GM23248 (cell line): Measurements from ENCODE around the gene BCL7A.

ENCODE experiments used
- EZH2 ChIP-seq: fragments of 200-600 bp; sonication (generic); IDR thresholded peaks from 2 replicates; pipeline ENCODE4 v1.6.1; 2018; ENCODE audit warnings: antibody characterized with exemption, mild to moderate bottlenecking; ENCODE audit not compliant: insufficient read depth, poor library complexity, severe bottlenecking
- EZH2phosphoT487 ChIP-seq: fragments of 200-600 bp; sonication (generic); IDR thresholded peaks from 2 replicates; pipeline ENCODE4 v1.6.1; 2018; ENCODE audit warnings: antibody characterized with exemption, moderate library complexity, mild to moderate bottlenecking, low read depth; ENCODE audit not compliant: insufficient read depth

GRCh38 chr12:121981456-121981855 lies 40.2 kb upstream of the BCL7A start:
- TF ChIP-seq EZH2 (no peak), EZH2phosphoT487 (no peak)
